Nephron (organoid): ENCODE data around the gene ME3.

ENCODE experiments used
- H3K27ac Mint-ChIP-seq, 3 experiments: 2 replicates each; pipeline ENCODE4 v1.8.0; 2020; ENCODE audit warnings: mixed read lengths in 3 of 3, mild to moderate bottlenecking in 2 of 3, moderate library complexity in 1 of 3
- H3K27me3 Mint-ChIP-seq: 2 replicates; pipeline ENCODE4 v1.8.0; 2021; ENCODE audit warnings: low read depth, mild to moderate bottlenecking, moderate library complexity, mixed read lengths
- H3K36me3 Mint-ChIP-seq: 2 replicates; pipeline ENCODE4 v1.8.0; 2020; ENCODE audit warnings: low read depth, mixed read lengths
- H3K4me1 Mint-ChIP-seq: 2 replicates; pipeline ENCODE4 v1.8.0; 2020; ENCODE audit warnings: mixed read lengths
- H3K4me3 Mint-ChIP-seq, 3 experiments: 2 replicates each; pipeline ENCODE4 v1.8.0; 2020; ENCODE audit warnings: mild to moderate bottlenecking in 3 of 3, mixed read lengths in 3 of 3, moderate library complexity in 2 of 3
- H3K9me3 Mint-ChIP-seq: 2 replicates; pipeline ENCODE4 v1.8.0; 2020; ENCODE audit warnings: mixed read lengths
- CTCF ChIP-seq, 3 experiments: fragments of 200-600 bp; sonication (generic); IDR thresholded peaks; one replicate each; pipeline ENCODE4 v1.5.0; 2021; ENCODE audit warnings: antibody characterized with exemption in 3 of 3; ENCODE audit not compliant: unreplicated experiment in 3 of 3

The ME3 gene

DNA sequence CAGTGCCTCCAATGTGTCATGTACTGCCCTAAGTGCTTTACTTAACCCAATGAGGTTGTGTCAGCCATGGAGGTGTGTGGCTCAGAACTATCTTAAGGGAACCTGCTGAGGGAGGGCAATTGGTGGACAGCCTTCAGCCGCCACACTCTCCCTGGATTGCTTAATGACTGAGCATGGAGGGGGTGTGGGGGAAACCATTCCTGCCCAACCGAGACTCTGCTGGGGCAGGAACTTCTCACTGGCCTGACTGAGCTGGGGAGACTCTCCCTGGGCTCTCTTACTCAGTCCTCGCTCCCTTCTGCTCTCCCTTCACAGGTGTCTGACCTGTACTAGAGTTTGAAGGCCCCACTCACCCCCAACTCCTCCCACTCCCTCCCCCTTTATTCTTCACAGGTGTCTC, 183.0 kb downstream of the ME3 start:
- Mint-ChIP-seq H3K36me3 (no peaks in the 10 kb centered on the region), H3K4me1 (peaks cover 68% of the 10 kb centered on the region), H3K27ac (peak overlapping the region in 1 of 3 experiments; percentile 78), H3K4me3 (no peak overlapping the region), H3K9me3 (no peaks in the 10 kb centered on the region), H3K27me3 (peaks cover 4% of the 10 kb centered on the region)
- no peak for TF ChIP-seq CTCF (IDR thresholded peaks at IDR 0.05; ENCODE audit: unreplicated experiment in 3 of 3)

DNA sequence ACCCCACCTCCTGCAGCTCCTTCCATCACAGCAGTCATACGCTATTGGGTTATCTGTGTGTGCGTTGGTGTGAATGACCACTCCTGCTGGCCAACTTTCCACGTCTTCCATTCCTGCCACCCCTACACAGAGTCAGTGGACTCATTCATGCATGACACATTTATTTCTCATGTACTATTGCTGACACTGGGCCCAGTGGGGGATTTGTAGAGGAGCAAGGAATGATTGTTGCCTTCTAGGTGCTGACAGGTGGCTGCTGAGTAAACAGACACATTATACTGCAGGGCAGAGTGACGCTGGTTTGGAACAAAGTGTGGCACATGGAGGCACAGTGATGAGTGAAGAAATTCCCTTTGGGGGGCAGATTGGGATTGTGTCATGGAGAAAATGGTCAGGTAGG, 183.9 kb downstream of the ME3 start:
- Mint-ChIP-seq H3K36me3 (no peaks in the 10 kb centered on the region), H3K27ac (peak overlapping the region in 2 of 3 experiments; percentile 11 to 31)

DNA sequence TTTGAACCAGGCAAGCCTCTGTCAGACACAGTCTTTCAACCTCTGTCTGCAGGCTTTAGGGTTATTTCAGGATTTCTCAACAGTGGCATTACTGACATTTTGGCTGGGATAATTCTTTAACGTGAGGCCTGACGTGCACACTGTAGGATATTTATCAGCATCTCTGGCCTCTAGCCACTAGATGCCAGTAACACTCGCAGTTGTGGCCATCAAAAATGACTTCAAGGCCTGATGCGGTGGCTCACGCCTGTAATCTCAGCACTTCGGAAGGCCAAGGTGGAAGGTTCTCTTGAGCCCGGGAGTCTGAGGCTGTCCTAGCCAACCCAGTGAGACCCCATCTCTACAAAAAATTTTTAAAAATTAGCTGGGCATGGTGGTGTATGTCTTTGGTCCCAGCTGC, 184.7 kb downstream of the ME3 start:
- no peak for TF ChIP-seq CTCF (IDR thresholded peaks at IDR 0.05; ENCODE audit: unreplicated experiment in 3 of 3)
- Mint-ChIP-seq H3K27ac (no peak overlapping the region), H3K9me3 (no peaks in the 10 kb centered on the region), H3K27me3 (peaks cover 4% of the 10 kb centered on the region), H3K4me1 (peaks cover 75% of the 10 kb centered on the region), H3K4me3 (no peak overlapping the region), H3K36me3 (no peaks in the 10 kb centered on the region)

More for the DNA sequence above, 183.9 kb downstream of the ME3 start:
- Mint-ChIP-seq H3K4me3 (no peak overlapping the region), H3K27me3 (peaks cover 4% of the 10 kb centered on the region), H3K9me3 (no peaks in the 10 kb centered on the region), H3K4me1 (peaks cover 71% of the 10 kb centered on the region)
- TF ChIP-seq CTCF (IDR thresholded peaks at IDR 0.05; ENCODE audit: unreplicated experiment in 3 of 3): no peak

DNA sequence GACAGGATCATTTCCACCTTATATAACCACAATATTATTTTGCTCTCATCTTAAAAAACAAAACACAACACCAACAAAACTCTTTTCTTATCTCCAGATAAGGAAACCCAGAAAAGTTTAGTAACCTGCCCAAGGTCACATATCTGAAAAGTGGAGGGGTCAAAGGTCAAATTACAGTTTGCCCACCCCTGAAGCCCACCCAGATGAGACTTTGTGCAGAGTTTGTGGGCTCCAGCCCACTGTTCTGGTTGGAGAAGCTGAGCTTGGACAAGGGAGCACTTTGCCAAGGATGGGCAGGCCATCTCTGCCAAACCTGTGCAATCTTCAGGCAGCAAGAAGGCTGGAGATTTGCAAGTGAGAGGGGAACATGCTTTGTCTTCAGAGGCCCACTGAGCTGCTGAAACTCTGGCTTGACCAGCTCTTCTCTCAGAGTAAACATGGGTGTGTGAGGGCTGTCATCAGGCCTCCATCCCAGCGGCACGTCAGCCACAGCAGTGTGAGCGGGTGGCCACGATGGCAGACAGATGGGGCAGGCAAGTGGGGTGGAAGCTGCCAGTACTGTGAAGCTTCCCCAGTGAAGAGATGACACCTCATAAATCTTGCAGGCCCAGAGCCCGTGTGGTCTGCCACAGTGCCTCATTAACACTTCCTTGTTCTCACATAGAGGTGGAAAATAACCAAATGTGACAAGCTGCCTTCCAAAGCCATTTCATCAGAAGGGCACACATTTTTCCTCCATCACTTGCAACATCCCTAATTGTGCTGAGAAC, 186.0 kb downstream of the ME3 start:
- no peaks in the 10 kb centered on the region for H3K36me3 Mint-ChIP-seq
- no peak for TF ChIP-seq CTCF (IDR thresholded peaks at IDR 0.05; ENCODE audit: unreplicated experiment in 3 of 3)
- H3K9me3 Mint-ChIP-seq: no peaks in the 10 kb centered on the region
- H3K4me1 Mint-ChIP-seq: peaks cover 75% of the 10 kb centered on the region
- H3K27ac Mint-ChIP-seq: peak overlapping the region in 1 of 3 experiments; percentile 26
- H3K4me3 Mint-ChIP-seq: no peak overlapping the region
- H3K27me3 Mint-ChIP-seq: peaks cover 4% of the 10 kb centered on the region

DNA sequence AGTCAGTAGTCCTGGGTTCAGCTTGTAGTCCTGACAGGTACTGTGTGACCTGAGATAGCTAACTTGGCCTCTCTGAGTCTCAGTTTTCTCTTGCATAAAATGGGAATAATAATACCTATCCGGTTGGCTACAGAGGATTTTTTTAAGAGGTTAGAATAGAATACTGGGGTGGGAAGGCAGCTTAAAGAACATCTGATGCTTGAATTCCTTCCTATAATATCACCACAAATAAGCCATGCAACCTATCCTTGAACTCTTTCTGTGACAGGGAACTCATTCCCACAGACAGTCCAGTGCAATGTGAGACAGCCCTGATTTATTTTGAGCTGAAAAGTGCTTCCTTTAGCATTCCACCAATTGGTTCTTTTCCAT, 187.6 kb downstream of the ME3 start:
- Mint-ChIP-seq H3K4me3 (no peak overlapping the region), H3K27ac (peak overlapping the region in 1 of 3 experiments; percentile 80), H3K4me1 (peaks cover 62% of the 10 kb centered on the region), H3K36me3 (no peaks in the 10 kb centered on the region), H3K9me3 (no peaks in the 10 kb centered on the region), H3K27me3 (peaks cover 4% of the 10 kb centered on the region)
- TF ChIP-seq CTCF (IDR thresholded peaks at IDR 0.05; ENCODE audit: unreplicated experiment in 3 of 3): no peak
